HG03565 (cell line): ENCODE results near the gene C9.
"Not testable (repeated sequence)": the region's sequence is repeated elsewhere in the genome, so short reads cannot be mapped to it uniquely, and the experiment has no call there.

Experiments used
- ATAC-seq: cut with Tn5 transposase; IDR thresholded peaks from one replicate; pipeline ENCODE4 v1.9.1; 2021; ENCODE audit warnings: mild to moderate bottlenecking, moderate library complexity; ENCODE audit not compliant: unreplicated experiment

Gene C9

GRCh38 chr5:39373791-39374190 is 9.5 kb upstream of the C9 start:
- ATAC-seq: no peak

DNA sequence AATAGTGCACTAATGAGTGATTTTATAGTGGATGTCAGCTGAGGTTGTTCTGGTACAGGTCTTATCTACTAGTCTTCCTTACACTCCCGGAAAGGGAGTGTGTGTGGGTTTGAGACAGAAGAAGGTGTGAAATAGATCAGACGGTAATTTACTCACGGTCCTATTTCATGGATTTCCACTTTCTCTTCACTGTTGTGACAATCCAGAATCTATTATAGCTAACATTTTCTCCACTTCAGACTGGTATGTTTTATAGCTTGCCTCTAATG is 7.0 kb upstream of the C9 start:
- no peak for ATAC-seq

DNA sequence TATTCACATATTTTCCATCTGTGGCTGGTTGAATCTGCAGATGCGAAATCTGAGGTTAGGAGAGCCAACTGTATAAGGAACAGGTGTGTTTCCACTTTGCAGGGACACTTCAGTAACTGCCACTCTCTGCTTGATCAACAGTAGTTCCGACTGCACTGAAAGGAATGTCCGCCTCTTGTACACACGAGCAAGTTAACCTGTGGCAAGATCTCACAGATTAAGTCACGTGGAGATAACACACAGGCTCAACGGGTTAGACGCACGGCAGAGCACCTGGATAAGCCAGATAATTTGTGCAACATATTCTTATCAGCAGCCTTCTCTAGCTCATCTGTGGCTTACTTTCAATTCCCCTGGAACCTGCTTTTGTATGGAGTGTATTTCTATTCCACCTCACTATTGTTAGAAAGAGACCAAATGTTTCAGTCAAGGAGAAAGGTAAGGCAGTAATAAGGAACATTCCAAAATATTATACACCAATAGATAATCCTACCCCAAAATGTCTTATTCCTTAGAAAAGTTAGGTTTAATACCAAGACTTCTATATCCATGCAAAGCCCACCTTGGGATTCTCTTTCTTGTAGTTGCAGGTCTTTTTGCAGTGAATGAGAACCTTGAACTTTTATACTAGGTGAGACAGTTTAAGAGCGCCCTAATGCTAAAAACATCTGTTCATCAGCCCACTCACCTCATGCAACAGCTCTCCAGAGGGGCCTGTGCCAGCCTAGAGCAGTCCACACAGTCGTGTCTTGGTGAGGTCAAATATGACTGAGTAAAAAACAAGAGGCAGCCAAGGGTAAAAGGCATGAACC is 6.5 kb upstream of the C9 start:
- ATAC-seq: no peak

DNA sequence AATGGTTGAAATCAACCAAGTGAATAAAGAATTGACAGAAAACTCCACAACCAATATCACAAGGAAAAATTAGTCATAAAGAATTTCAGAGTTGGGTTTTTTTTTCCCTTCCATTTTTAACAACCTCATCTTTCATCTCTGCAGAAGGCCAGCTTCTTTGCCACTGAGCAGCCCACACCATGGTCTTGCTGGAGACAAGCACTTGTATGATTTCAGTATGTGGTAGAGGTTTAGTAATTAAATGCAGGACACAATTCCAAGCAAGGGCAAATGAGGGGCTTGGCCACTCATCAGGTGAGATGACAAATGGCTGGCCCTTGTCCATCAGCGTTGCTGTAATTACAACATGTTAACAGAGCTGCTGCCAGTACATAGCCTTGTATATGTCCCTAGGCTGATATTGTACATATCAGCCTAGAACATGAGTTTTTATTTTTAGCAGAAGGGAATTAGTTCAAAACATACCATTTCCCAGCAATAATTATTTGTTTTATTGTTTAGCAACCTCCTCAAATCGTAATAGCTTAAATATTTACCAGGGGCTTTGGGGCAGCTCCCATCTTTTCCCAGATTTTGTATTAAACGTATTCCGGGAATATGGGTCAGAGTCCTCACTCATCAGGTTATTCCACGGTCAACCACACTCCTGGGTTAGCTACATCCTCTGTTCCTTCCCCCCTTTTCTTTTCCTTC is 5.0 kb upstream of the C9 start:
- no peak for ATAC-seq

DNA sequence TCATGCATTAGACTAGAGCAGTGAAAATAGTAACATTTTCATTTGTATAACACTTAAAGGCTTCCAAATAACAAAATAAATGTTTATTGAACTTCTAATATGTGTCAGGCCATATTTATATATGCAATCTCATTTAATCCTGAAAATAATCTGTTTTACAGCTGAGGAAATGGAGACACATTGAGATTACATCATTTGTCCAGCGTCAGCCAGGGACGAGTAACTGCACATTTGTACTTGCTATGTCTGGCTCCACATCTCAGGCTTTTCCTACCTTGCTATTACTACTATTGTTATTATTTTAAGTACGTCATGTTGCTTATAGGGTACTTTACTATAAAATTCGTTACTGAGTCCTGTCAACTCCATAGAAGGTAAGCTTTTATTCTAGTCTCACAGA is 3.8 kb upstream of the C9 start:
- no peak for ATAC-seq

DNA sequence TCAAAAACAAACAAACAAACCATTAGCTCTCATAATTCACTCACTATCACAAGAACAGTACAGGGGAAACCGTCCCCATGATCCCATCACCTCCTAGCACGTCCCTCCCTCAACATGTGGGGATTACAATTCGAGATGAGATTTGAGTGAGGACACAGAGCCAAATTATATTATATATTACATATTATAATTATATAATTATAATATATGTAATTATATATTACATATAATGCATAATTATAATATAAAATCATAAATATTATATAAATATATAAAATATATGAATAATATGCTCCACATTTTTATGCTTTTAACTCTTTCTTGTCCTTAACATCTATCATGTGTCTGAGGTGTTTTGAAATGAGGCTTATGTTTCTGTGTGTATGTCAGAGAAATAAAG is 3.4 kb upstream of the C9 start:
- no peak for ATAC-seq

DNA sequence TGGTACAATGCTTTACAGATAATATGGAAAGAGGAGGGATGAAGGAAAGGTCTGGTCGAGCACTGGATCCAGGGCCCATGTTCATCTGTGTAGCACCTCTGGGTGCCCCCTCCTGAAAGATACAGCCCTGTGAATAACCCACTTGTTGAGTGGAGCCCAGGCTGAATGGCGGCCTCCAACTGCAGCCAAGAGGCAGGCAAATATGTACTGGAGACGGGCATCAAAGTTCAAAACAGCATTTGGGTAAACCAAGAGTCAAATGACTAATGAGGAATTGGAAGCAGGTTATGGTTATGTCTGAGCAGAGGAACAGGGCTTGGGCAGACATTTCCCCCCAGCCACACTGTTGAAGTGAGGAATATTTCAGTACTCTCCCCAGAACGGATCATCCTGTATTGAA is 1.1 kb downstream of the C9 start:
- no peak for ATAC-seq

DNA sequence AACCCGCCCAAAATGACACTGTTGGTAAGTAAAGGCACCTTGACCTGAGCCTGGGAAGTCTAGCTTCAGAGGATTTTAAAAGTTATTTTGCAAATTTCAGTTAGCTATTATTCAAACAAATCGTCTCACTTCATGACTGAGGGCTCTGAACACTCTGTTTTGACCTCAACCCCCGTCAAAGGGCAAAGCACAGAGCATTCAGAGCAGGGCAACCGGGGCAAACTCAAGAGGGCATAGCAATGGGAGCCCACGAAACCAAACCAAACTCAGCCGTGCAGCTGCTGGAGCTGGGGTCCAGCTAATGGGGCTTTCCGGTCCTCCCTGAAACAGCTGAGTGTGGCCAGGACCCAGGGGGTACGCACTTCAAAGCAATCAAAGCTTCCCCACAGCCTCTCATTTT is 1.6 kb downstream of the C9 start:
- no peak for ATAC-seq

- no peak for ATAC-seq
Observed at GRCh38 chr5:39361306-39361705, 3.0 kb downstream of the C9 start.

DNA sequence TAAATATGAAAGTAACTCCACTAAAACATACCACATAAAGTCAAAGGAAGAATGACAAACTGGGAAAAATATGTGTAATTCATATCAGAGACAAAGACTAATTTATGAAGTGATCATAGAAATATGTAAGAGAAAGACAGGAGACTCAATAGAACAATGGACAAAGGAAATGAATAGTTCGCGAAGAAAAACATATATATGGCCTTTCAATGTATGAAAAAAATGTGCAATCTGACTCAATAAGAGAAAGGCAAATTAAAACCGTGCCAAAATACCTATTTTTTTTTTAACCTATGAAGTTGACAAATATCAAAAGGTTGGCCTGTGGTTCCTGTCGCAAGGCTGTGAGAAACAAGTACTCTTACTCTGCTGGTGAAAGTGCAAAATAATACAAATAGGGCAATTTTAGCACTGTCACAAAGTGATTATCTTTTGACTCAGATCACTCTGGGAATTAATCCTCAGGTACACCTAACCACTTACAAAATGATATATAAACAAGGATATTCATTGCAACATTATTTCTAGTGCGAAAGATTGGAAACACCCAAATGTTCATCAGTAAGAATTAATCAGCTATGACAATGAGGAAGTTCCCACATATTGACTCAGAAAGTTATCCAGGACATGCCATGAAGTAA is 3.7 kb downstream of the C9 start:
- ATAC-seq: no peak

GRCh38 chr5:39356263-39356662 is 8.0 kb downstream of the C9 start:
- no peak for ATAC-seq

DNA sequence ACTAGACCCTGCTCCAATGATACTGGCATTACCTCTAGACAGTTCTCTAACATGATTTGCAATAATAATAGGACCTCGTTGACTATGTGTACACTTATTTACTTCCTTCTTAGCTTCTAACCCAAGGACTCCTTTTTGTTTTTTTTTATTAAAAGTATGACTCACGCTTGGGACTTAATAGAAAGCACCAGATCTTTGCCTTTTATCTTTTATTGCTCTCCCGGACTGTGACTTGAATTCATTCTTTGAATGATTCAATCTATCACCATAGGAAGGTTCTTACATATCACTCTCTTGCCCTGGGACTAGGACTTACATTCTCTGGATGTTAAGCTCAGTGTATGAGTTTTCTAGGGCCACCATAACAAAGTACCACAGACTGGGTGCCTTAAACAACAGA is 9.0 kb downstream of the C9 start:
- ATAC-seq: no peak

GRCh38 chr5:39353717-39354399 is 10.4 kb downstream of the C9 start:
- ATAC-seq: no peak

- ATAC-seq: no peak
Observed at GRCh38 chr5:39352951-39353350, 11.3 kb downstream of the C9 start.

- ATAC-seq: no peak
Observed at GRCh38 chr5:39352170-39352569, 12.1 kb downstream of the C9 start.

DNA sequence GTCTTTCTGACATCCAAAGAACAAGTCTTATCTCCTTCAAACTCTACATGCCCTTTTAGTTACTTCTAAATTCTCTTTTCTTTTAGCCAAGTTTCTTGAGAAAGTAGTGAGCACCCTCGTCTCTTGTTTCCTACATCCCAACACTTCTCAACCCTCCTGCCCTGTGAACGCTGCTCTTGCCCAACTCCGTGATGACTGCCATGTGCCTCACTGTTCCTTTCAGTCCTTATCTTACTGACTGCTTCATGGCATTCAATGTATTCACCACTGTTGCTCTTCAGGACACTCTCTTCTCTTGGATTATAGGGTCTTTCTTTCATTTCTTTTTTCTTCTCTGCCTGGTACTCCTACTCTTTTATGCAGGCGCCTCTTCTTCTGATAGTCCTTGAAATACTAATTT is 14.8 kb downstream of the C9 start:
- ATAC-seq: no peak

- ATAC-seq: no peak
Observed at GRCh38 chr5:39342460-39342859, 21.8 kb downstream of the C9 start.

GRCh38 chr5:39341896-39342295 is 22.4 kb downstream of the C9 start:
- ATAC-seq: no peak

- ATAC-seq: no peak
Observed at GRCh38 chr5:39340506-39340905, 23.8 kb downstream of the C9 start.

GRCh38 chr5:39337252-39337915 is 26.9 kb downstream of the C9 start:
- ATAC-seq: no peak

GRCh38 chr5:39334296-39334695 is 30.0 kb downstream of the C9 start:
- not testable (repeated sequence) for ATAC-seq
